Measurements from ENCODE around the gene SFMBT2.

DNA sequence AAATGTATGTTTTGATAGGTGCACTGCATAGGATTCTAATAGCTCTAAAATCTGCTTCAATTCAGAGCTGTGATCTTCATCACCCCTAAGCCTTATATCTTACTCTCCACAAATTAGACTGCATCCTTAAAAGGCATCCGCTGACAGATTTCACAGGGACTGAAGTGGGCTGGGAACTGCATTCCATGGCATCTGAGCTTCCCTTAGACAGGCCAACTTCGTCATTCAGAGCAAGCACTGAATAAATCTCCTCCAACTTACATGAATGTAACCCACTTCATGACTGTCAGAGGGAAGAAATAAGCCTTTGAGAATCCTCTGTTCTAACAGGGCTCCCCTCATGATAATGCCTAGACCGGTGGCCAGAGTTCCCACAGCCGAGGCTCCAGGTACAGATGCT, 71.3 kb downstream of the SFMBT2 start:
- no peak for TF ChIP-seq CTCF (IDR thresholded peaks at IDR 0.05)
- TF ChIP-seq POLR2A (IDR thresholded peaks at IDR 0.05): no peak
